Cerebellar nuclear complex (tissue), 1 donor: ENCODE measurements around the gene SPATA22.
"Not testable (repeated sequence)": the region's sequence is repeated elsewhere in the genome, so short reads cannot be mapped to it uniquely, and the experiment has no call there.

Experiments
- DNase-seq, 2 experiments: peaks; one replicate each; lab custom pipeline; 2025; lab: John Stamatoyannopoulos, UW

SPATA22 gene

GRCh38 chr17:3474212-3474611 lies 2.6 kb upstream of the SPATA22 start:
- DNase-seq, result no peak

- DNase-seq, result no peak
Measured at GRCh38 chr17:3472137-3472536, 518 bp upstream of the SPATA22 start.

- DNase-seq, result no peak
Measured at GRCh38 chr17:3469529-3469928, 2.1 kb downstream of the SPATA22 start.

GRCh38 chr17:3466355-3466754 lies 5.3 kb downstream of the SPATA22 start:
- DNase-seq, result not testable (repeated sequence)

GRCh38 chr17:3448059-3448665 lies 23.5 kb downstream of the SPATA22 start:
- no peak for DNase-seq

GRCh38 chr17:3447625-3448024 lies 24.0 kb downstream of the SPATA22 start:
- DNase-seq, result no peak

- DNase-seq, result no peak
Measured at GRCh38 chr17:3440451-3440850, 31.2 kb downstream of the SPATA22 start.

- no peak for DNase-seq
Measured at GRCh38 chr17:3438368-3438767, 33.3 kb downstream of the SPATA22 start.

- DNase-seq, result no peak
Measured at GRCh38 chr17:3433741-3434140, 37.9 kb downstream of the SPATA22 start, which contains the start of gene OR1E2. TSS of gene OR1E2 (minus strand) at chr17:3433841. CDS start at chr17:3433841, 0 bp downstream.

GRCh38 chr17:3433215-3433614 lies 38.4 kb downstream of the SPATA22 start:
- not testable (repeated sequence) for DNase-seq

GRCh38 chr17:3418222-3418621 lies 53.4 kb downstream of the SPATA22 start:
- no peak for DNase-seq

GRCh38 chr17:3415610-3416009 lies 56.0 kb downstream of the SPATA22 start:
- no peak for DNase-seq

- DNase-seq, result not testable (repeated sequence)
Measured at GRCh38 chr17:3412216-3412615, 59.4 kb downstream of the SPATA22 start.

GRCh38 chr17:3411070-3411469 lies 60.5 kb downstream of the SPATA22 start, which contains the start of gene OR3A3:
TSS of gene OR3A3 (plus strand) at chr17:3411370.
- DNase-seq, result no peak

GRCh38 chr17:3403856-3404255 lies 67.8 kb downstream of the SPATA22 start:
- DNase-seq, result not testable (repeated sequence)

GRCh38 chr17:3401786-3402185 lies 69.8 kb downstream of the SPATA22 start:
- DNase-seq, result no peak

- DNase-seq, result no peak
Measured at GRCh38 chr17:3400055-3400454, 71.6 kb downstream of the SPATA22 start.

- no peak for DNase-seq
Measured at GRCh38 chr17:3398310-3398709, 73.3 kb downstream of the SPATA22 start, which contains the start of gene OR1E1. TSS of gene OR1E1 (minus strand) at chr17:3398410. CDS start at chr17:3398410, 0 bp downstream.

- DNase-seq, result not testable (repeated sequence)
Measured at GRCh38 chr17:3397801-3398200, 73.8 kb downstream of the SPATA22 start.
